ENCODE data around the gene SLC14A1.

Gene SLC14A1

GRCh38 chr18:45727068-45727467 lies 3.1 kb downstream of the SLC14A1 start:
- CTCF ChIA-PET, result interaction anchor here (1.0 to 1.5 kb wide), 5 partner anchors 7 to 153 kb away, joined by 3 to 6 read pairs (median 4); no protein-coding TSS in a partner anchor
- TF ChIP-seq CTCF (IDR thresholded peaks at IDR 0.05; ENCODE audit: control extremely low read depth, extremely low read depth, low read depth, missing control alignments), result no peak
- DNase-seq (ENCODE audit: extremely low spot score), result no peak
- POLR2A ChIA-PET, result no interaction called here

- DNase-seq (ENCODE audit: extremely low spot score), result no peak
- ChIA-PET POLR2A (no interaction called here), CTCF (interaction anchor here (1.0 to 2.7 kb wide), 4 partner anchors 9 to 151 kb away, joined by 3 to 13 read pairs (median 5); no protein-coding TSS in a partner anchor)
- no peak for TF ChIP-seq CTCF (IDR thresholded peaks at IDR 0.05; ENCODE audit: control extremely low read depth, extremely low read depth, low read depth, missing control alignments)
These were observed 4.5 kb downstream of the SLC14A1 start for GRCh38 chr18:45728336-45729010.

- DNase-seq (ENCODE audit: extremely low spot score), result no peak
- TF ChIP-seq CTCF (IDR thresholded peaks at IDR 0.05; ENCODE audit: control extremely low read depth, extremely low read depth, low read depth, missing control alignments), result no peak
- ChIA-PET POLR2A (no interaction called here), CTCF (interaction anchor here (0.8 to 6.2 kb wide), 7 partner anchors 10 to 343 kb away, joined by 3 to 47 read pairs (median 5); no protein-coding TSS in a partner anchor)
These were observed 7.0 kb downstream of the SLC14A1 start for GRCh38 chr18:45730832-45731575.

GRCh38 chr18:45731716-45732115 lies 7.7 kb downstream of the SLC14A1 start:
- POLR2A ChIA-PET, result no interaction called here
- CTCF ChIA-PET, result interaction anchor here (0.8 to 6.2 kb wide), 5 partner anchors 11 to 342 kb away, joined by 3 to 47 read pairs (median 9); no protein-coding TSS in a partner anchor
- TF ChIP-seq CTCF (IDR thresholded peaks at IDR 0.05; ENCODE audit: control extremely low read depth, extremely low read depth, low read depth, missing control alignments), result no peak
- no peak for DNase-seq (ENCODE audit: extremely low spot score)

- TF ChIP-seq CTCF (IDR thresholded peaks at IDR 0.05; ENCODE audit: control extremely low read depth, extremely low read depth, low read depth, missing control alignments), result no peak
- no peak for DNase-seq (ENCODE audit: extremely low spot score)
- ChIA-PET CTCF (interaction anchor here (6.2 kb wide), 1 partner anchor 13 kb away, joined by 47 read pairs; no protein-coding TSS in a partner anchor), POLR2A (no interaction called here)
These were observed 9.6 kb downstream of the SLC14A1 start for GRCh38 chr18:45733535-45733934.

GRCh38 chr18:45734505-45734904 lies 10.5 kb downstream of the SLC14A1 start:
- no peak for TF ChIP-seq CTCF (IDR thresholded peaks at IDR 0.05; ENCODE audit: control extremely low read depth, extremely low read depth, low read depth, missing control alignments)
- ChIA-PET POLR2A (no interaction called here), CTCF (interaction anchor here (1.1 to 6.2 kb wide), 2 partner anchors 8 to 14 kb away, joined by 3 to 47 read pairs; no protein-coding TSS in a partner anchor)
- no peak for DNase-seq (ENCODE audit: extremely low spot score)
